NCI-H82 (cell line): ENCODE measurements around the gene ICA1.
"Not testable (repeated sequence)": the region's sequence is repeated elsewhere in the genome, so short reads cannot be mapped to it uniquely, and the experiment has no call there.

Source experiments
- DNase-seq: peaks from one replicate; lab custom pipeline; 2025; lab: John Stamatoyannopoulos, UW

The ICA1 gene

DNA sequence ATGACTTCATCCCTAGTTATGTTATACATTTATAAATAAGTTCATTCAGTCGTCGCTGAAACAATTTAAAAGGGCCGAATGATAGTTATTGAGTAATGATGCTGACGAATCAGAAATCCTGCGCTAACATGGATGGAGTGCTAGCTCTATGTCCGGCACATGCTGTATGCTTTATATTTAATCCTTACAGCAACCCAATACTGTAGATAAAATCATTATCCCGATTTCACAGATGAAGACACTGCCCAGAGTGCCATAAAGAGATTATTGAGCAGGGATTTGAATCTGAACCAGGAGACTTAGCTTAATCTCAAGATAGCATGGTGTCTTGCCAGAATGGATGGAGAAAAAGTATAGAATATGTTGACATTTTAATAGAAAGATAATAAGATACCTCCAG is 1.1 kb upstream of the ICA1 start:
- peak; percentile 91 for DNase-seq

DNA sequence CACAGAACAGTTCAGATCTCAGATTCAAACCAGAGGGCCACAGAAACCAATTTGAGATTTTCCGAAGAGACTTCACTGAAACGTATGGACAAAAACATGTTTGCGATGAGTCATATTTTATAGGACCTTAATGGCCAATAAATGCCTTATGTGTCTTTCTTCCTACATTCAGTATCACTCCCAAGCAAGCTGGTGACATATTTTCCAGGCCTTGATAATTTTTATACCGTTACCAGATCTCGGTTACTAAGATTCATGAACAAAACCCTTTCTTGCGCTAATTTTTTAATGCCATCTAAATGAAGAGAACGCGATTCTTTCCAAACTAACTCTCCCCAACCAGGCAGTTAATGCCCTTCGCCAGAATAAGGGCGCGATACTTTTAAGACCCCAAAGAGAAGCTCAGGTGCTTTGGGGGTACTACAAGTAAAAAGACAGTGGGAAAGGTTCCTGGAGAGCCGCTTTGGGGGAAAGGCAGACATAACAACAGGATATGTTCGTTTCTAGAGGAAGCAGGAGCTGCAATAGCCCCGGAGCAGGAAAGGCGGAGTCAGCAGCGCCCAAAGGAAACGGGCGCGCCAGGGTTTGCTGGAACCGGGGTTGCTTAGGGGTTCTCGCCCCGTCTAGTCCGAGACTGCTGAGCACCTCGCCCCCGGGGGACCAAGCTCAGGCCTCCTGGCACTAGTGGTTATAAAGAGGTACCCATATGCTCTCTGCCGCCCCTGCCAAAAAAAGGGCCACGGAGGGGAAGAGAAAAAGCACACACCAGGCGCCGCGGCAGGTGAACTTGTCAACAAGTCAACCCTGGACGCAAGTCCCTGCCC is 884 bp downstream of the ICA1 start:
- DNase-seq: peak; percentile 59

DNA sequence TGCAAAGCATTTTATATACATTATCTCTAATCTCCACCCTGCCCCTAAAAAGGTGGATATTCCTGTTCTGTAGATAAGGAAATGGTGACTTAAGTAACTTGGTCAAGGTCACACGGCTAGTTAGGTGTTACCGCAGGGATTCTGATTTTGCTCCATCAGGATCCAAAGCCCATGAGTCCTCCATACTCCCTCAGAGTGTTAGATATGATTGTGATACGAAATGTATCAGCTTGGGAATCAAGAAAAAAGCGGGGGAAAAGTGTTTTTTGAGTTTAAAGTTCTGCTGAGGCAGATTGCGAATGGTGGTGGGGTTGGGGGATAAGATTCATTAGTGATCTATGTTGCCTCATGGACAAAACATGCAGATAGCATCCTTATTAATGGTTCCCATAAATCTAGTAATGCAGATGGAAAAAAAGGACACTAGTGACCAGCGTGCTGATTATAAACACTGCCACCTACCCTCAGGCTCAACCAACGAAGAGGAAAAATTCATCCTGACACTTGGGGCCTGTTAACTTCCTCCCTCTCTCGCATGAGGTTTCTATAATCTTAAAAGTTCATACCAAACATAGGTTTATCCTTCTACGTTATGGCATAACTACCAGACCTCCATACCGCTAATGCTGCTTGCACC is 2.3 kb downstream of the ICA1 start:
- DNase-seq: no peak

DNA sequence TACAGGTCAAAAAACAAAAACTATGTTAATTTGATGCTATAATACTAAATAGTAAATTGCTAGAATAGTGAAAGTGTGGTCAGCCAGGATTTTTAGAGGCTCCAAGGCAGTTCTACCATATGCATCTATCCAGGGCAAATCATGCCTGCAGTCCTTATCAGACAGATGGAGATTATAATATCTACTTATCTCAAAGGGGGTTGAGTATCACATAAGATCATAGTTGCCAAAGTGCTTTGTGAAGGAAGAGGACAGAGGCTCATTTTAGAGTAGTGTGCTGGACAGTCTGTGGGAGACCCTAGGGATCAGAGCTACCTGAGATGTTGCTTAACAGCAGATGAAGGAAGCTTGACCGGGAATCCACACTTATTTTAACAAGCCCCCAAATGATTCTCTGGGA is 3.2 kb downstream of the ICA1 start:
- peak; percentile 45 for DNase-seq

DNA sequence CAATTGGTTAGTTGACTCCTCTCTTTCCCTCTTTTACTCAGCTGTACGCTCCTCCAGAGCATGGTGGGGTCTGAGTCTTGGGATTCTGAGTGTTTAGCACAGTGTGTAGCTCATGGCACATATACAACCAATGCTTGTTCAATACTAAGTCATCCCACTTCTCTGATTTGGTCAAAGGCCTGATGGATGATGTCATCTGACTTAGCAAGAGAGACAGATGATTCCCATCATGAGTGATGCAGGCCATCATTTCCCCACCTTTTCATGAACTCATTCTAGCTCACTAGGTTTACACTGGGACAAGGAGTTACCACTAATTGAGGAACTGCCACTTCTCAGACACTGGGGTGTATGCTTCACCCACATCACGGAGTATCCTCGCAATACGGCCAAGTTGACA is 3.8 kb downstream of the ICA1 start:
- no peak for DNase-seq

DNA sequence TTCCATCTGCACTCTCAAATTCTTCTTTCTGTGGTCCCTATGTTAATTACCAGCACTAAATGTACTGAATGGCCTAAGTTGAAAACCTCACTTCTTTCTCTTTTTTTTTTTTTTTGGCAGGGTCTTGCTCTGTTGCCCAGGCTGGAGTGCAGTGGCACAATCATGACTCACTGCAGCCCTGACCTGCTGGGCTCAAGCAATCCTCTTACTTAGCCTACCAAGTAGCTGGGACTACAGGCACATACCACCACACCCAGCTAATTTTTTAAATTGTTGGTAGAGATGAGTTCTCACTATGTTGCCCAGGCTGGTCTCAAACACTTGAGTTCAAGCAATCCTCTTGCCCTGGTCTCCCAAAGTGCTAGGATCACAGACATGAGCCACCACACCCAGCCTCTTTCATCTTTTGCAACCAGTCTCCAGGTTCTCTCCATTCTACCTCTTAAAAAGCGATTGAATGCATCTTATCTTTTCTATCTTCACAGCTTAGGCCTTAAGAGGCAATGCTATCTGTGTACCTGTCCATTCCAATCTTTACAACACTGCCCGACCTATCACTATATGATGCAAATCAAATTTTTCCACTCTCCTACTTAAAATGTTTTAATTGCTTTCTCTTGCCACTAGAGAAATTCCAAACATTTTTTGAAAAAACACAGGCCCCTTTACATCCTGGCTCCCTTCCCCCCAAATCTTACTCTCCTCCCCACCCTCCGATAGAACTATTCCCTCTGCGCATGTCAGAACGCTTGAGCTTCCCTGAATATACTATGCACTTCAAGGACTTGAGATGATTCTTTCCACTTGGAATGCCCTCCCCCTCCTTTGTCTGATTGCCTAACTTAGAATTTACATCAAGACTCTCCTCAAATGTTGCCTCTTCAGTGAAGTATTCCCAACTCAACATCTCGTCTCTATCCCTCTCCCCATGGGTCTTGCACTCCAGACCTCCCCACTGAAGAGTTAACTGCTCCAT is 6.0 kb downstream of the ICA1 start:
- no peak for DNase-seq

DNA sequence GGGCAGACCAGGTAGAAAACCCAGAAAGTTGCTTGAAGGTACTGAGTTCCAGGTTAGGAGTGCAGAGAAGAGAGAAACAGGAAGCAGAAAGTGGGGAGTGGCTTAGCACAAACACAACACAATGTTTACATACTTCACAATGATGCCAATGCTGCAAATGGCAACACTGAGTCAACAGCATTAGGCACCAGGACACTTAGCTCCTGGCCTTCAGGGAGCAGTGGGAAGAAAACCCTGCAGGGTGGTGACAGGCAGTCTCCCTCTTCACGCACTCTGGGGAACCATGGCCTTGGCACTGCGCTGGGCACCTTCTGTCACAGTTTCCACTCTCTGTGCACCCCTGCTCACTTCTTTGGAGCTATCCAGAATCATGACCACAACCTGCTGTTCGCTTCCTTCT is 7.3 kb downstream of the ICA1 start:
- no peak for DNase-seq

DNA sequence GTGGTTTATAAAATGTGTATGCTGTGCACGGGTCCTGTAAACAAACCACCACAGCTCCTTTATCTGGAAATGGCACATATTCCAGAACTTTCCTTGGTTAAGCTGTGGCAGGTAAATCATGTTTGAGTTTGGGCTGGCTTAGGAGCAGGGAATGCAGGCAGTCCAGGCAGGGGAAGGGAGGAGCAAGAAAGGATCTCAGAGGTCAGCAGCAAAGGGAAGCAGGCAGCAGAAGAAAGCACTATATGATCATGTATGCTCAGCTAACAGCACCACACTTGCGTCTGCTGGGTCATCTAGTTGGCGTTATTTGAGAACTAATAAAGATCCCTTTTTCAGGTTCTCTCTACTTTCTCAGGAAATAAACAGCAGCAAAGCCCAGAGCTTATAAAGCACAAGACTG is 7.8 kb downstream of the ICA1 start:
- no peak for DNase-seq

DNA sequence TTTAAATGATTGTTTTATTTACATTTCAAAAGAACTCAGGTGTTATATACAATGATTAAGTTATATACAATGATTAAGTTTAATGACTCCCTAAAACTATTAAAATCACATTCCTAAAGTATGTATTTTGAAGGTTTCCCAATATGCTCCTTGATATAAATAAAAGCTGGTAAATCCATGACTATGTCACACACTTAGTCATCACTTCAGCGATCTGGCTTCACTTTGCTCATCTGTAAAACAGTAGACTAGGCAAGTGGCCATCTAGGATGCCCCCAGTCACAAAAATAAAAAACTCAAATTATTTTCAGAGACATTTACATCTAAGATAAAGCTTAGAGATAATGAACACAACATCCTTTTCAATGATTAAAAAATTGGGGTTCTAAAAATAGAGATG is 10.8 kb downstream of the ICA1 start:
- DNase-seq: no peak

DNA sequence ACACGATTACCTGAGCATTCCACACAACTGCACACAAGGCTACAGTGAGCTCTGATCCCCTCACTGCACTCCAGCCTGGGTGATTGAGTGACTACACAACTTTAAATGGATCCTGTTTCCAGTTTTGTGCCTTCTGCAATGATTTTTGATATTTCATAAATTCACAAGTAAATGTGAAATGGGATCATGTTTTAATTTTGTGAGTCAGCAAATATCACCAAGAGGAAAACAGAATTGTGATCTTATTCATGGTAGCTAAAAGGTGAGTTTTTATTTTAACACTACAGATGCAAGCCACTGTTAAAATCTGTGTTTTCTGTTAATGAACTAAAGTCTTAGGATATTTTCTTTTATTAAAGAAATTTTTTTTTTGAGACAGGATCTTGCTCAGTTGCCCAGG is 11.4 kb downstream of the ICA1 start:
- DNase-seq: no peak

DNA sequence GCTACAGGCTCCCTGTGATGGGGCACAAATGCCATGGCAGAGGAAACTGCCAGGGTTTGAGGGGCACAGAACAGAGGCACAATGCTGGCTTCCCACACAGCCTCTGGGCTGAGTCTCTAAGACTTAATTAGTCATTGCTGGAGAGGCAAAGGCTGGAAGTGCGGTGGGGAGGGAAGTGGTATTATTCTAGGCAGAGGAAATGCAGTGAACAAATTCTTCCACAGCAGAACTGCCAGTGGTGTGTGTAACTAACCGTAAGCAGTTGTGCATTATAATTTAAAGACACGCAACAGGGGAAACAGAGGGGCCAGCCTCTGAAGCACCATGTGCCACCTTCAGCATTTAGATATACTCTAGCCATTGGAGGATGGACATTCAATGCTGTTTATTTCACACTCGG is 12.8 kb downstream of the ICA1 start:
- DNase-seq: no peak

DNA sequence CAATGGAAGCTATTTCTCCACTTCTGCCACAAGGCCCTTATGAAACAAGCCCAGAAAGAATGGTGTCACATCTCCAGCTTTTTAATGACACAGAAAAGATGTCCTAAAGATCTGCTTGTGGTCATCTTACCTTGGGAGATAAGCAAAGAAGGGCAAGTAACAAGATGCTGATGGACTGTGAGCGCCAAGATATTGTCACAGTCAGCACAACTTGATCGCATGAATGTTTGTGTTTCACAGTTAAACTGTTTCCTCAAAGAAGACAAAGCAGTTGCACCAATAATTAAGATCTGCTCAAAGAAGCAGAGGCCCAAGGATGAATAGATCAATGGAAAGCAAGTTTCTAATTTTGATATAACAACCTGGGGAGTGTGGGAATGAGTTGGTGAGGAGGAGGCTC is 15.9 kb downstream of the ICA1 start:
- no peak for DNase-seq

DNA sequence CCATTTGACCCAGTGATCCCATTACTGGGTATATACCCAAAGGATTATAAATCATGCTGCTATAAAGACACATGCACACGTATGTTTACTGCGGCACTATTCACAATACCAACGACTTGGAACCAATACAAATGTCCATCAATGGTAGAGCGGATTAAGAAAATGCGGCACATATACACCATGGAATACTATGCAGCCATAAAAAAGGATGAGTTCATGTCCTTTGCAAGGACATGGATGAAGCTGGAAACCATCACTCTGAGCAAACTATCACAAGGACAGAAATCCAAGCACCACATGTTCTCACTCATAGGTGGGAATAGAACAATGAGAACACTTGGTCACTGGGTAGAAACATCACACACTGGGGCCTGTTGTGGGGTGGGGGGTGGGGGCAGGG is 16.9 kb downstream of the ICA1 start:
- DNase-seq: not testable (repeated sequence)

DNA sequence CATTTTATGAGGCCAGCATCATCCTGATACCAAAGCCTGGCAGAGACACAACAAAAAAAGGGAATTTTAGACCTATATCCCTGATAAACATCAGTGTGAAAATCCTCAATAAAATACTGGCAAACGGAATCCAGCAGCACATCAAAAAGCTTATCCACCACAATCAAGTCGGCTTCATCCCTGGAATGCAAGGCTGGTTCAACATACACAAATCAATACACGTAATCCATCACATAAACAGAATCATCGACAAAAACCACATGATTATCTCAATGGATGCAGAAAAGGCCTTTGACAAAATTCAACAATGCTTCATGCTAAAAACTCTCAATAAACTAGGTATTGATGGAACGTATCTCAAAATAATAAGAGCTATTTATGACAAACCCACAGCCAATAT is 18.9 kb downstream of the ICA1 start:
- DNase-seq: not testable (repeated sequence)

DNA sequence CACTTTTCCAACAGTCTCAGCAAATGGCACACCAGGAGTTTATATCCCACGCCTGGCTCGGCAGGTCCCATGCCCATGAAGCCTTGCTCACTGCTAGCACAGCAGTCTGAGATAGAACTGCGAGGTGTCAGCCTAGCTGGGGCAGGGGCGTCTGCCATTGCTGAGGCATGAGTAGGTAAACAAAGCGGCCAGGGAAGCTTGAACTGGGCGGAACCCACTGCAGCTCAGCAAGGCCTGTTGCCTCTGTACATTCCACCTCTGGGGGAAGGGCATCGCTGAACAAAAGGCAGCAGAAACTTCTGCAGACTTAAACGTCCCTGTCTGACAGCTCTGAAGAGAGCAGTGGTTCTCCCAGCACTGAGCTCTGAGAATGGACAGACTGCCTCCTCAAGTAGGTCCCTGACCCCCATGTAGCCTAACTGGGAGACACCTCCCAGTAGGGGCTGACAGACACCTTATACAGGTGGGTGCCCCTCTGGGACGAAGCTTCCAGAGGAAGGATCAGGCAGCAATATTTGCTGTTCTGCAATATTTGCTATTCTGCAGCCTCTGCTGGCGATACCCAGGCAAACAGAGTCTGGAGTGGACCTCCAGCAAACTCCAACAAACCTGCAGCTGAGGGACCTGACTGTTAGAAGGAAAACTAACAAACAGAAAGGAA is 22.1 kb downstream of the ICA1 start:
- not testable (repeated sequence) for DNase-seq

DNA sequence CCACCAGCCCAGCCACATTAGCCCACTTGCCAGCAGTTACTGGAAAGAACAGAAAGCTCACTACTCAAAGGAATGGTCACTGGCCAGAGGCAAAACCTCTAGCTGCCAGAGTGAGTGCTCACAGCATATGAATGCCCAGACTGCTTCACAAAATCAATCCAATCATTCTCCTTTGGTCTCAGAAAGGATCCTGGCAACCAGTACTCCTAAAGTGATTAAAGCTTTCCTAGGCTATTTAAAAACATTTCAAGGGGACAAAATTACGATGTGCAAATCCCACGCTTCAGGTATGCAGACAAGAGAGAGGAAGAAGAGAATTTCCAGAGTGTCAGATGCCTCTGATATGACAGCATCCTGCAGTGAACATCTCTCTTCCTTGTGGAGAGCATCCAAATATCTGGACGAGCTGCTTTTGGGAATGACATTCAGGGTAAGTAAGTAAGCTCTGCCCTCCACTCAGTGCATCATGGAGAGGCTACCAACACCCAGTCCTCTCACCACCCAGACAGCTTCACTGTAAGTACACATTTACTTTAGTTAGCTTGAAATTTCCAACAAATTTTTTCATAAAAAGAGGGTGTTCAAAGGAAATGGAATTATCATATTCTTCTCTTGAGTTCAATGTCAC is 25.1 kb downstream of the ICA1 start:
- DNase-seq: no peak

DNA sequence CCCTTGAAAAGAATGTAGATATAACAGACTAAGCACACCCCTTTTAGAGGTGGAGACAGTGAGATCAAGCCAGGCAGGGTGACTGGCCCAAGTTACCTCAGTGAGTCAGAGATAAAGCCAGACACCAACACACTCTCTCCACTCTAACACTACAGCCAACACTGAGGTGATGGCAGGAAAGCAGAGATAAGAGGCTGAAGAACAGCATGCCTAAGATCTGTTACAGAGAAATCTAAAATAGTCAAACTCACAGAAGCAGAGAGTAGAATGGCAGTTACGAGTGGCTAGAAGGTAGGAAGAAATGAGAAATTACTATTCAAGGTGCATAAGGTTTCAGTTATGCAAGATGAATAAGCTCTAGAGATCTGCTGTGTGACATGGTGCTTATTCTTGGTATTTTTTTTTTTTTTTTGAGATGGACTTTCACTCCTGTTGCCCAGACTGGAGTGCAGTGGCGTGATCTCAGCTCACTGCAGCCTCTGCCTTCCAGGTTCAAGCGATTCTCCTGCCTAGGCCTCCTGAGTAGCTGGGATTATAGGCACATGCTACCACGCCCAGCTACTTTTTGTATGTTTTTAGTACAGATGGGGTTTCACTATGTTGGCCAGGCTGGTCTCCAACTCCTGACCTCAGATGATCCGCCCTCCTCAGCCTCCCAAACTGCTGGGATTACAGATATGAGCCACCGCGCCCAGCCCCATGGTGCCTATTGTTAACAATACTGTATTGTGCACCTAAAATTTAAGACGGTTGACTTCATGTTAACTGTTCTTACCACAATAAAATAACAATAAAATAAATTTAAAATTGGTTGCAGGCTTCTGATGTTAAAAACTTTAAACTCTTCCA is 28.7 kb downstream of the ICA1 start:
- DNase-seq: no peak

DNA sequence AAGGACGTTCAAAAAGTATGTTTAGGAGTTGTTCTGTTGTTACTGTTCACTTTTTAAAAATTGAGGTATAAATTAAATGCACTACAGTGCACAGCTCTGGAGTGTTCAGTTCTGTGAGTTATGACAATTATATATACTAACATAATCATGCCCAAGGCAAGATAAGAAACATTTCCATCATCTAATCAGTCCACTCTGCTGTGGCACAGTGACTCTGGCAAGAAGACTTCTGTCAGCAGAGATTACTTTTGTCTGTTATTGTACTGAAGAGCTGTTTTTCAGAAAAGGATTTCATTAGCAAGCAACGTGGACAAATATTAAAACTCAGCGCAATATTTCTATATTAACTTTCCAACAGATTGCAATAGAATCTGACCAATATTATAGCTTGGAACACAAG is 32.0 kb downstream of the ICA1 start:
- no peak for DNase-seq

DNA sequence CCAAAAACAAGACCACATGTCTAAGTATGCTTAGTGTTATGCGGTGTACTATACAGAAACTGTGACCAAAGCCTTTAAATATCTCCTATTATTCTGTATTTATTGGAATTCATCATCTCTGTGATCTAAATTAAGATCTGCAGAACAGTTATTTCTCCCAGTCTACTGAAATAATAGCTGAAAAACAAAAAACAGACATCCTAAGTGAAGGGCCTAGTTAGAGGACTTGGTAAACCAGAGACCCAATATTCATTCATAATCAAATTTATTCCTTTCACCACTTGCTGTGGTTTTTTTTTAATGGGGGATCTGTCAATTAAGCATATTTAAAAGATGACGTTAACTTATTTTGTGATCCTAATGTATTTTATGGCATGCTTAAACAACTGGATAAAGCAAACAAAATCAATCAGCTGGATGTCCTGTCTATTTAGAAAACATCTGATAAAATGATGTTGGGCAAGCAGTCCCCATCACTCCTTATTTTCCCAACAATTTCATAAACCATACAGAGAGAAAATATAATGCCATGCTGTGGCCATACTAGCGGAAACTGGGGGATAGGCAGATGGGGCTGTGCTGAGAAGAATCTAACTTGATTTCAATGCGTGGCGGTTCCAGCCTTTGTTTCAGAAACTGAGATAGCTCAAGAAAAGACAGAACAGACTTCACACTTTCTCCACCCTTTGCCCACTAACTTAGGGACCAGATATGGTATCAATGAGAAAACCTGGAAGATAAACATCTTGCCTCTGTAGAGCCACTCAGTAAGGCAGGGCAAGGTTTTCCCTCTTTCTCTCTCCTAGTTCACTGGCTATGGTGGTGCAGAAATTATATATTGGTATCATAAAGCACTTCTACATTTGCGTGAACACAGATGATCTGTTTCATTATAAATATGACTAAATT is 32.9 kb downstream of the ICA1 start:
- no peak for DNase-seq

DNA sequence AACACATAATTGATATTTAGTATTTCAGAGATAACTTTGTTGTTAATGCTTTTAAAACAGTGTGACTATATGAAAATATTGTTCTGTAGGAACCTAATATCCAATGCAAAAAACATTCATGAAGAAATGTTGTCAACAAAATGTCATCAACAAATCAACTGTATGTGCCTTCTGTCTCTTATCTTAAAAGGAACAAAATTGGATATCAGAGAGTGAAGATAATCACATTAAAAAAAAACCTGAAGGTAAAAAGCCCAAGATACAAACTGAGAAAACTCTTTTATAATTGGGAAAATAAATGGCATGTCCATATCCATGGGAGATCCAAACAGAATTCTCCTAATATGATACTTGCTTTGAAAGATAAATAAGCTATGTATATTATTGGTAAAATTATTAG is 33.9 kb downstream of the ICA1 start:
- DNase-seq: no peak
